NCI-H1694 (cell line): ENCODE results near the gene EBF4.

Source experiments
- DNase-seq: peaks from one replicate; lab custom pipeline; 2025; lab: John Stamatoyannopoulos, UW

The EBF4 gene

GRCh38 chr20:2692036-2692885 lies at the start of gene EBF4:
Gene EBF4, plus strand, starts transcription at chr20:2692780. Its CDS starts 866 bp downstream, at chr20:2693646.
- no peak for DNase-seq

- no peak for DNase-seq
These were observed 48.9 kb upstream of the EBF4 start for GRCh38 chr20:2643708-2644107.

GRCh38 chr20:2651772-2652723 lies 40.5 kb upstream of the EBF4 start, which contains the start of gene NOP56:
Gene NOP56, plus strand, starts transcription at chr20:2652632. Its CDS starts 29 bp downstream, at chr20:2652661.
- peak; percentile 66 for DNase-seq

- no peak for DNase-seq
These were observed 39.6 kb upstream of the EBF4 start for GRCh38 chr20:2652724-2653555.

GRCh38 chr20:2653556-2654383 lies 38.8 kb upstream of the EBF4 start:
- DNase-seq, result no peak

- DNase-seq, result no peak
These were observed 38.2 kb upstream of the EBF4 start for GRCh38 chr20:2654384-2654822.

- no peak for DNase-seq
These were observed 37.7 kb upstream of the EBF4 start for GRCh38 chr20:2654831-2655230.

- no peak for DNase-seq
These were observed 37.1 kb upstream of the EBF4 start for GRCh38 chr20:2655331-2656116.

GRCh38 chr20:2656471-2657117 lies 36.0 kb upstream of the EBF4 start:
- no peak for DNase-seq

- DNase-seq, result no peak
These were observed 35.3 kb upstream of the EBF4 start for GRCh38 chr20:2657241-2657640.

- DNase-seq, result no peak
These were observed 34.9 kb upstream of the EBF4 start for GRCh38 chr20:2657674-2658073.

GRCh38 chr20:2658414-2659354 lies 33.9 kb upstream of the EBF4 start:
- DNase-seq, result no peak

GRCh38 chr20:2659547-2659946 lies 33.0 kb upstream of the EBF4 start:
- DNase-seq, result no peak

GRCh38 chr20:2663364-2663886 lies 29.2 kb upstream of the EBF4 start:
- DNase-seq, result no peak

- peak; percentile 89 for DNase-seq
These were observed 28.5 kb upstream of the EBF4 start, which contains the start of gene IDH3B for GRCh38 chr20:2663887-2664719. Gene IDH3B, minus strand, starts transcription at chr20:2664216. Its CDS starts 28 bp downstream, at chr20:2664188.

GRCh38 chr20:2671977-2672376 lies 20.6 kb upstream of the EBF4 start:
- DNase-seq, result no peak

GRCh38 chr20:2672446-2672845 lies 20.1 kb upstream of the EBF4 start:
- no peak for DNase-seq
